Osteocyte (in vitro differentiated cells): ENCODE data around the gene BSPRY. TPM values are rescaled to one million over a fixed set of nuclear protein-coding genes. Genes with fewer than 3 reads are reported as not detected.

Source experiments
- DNase-seq: peaks from one replicate; pipeline ENCODE4 v3.0.0; 2021; ENCODE audit warnings: mixed read lengths; ENCODE audit not compliant: unreplicated experiment; ENCODE audit errors: extremely low spot score
- H3K27ac Mint-ChIP-seq: one replicate; pipeline ENCODE4 v1.8.0; 2021; ENCODE audit warnings: mild to moderate bottlenecking, mixed read lengths; ENCODE audit not compliant: unreplicated experiment
- H3K27me3 Mint-ChIP-seq: one replicate; pipeline ENCODE4 v1.8.0; 2021; ENCODE audit warnings: mixed read lengths; ENCODE audit not compliant: unreplicated experiment
- H3K36me3 Mint-ChIP-seq: one replicate; pipeline ENCODE4 v1.8.0; 2021; ENCODE audit warnings: mixed read lengths; ENCODE audit not compliant: unreplicated experiment
- H3K4me1 Mint-ChIP-seq: one replicate; pipeline ENCODE4 v1.8.0; 2021; ENCODE audit warnings: mixed read lengths; ENCODE audit not compliant: unreplicated experiment
- H3K4me3 Mint-ChIP-seq: one replicate; pipeline ENCODE4 v1.8.0; 2021; ENCODE audit warnings: mild to moderate bottlenecking, moderate library complexity, mixed read lengths; ENCODE audit not compliant: unreplicated experiment
- H3K9me3 Mint-ChIP-seq: one replicate; pipeline ENCODE4 v1.8.0; 2021; ENCODE audit warnings: mixed read lengths; ENCODE audit not compliant: unreplicated experiment
- total RNA-seq: library from RNA; stranded (reverse); gene quantifications from 2 replicates; pipeline ENCODE4 v1.2.1, GENCODE V29; 2021
- TF ChIP-seq, protein P1 (sequence below): fragments of 200-600 bp; sonication (generic); IDR thresholded peaks from 2 replicates; pipeline ENCODE4 v1.5.0; 2021; ENCODE audit warnings: antibody characterized with exemption, mild to moderate bottlenecking, moderate library complexity

Gene BSPRY
- total RNA-seq, 1 donor from 2014 or later, result not detected

DNA sequence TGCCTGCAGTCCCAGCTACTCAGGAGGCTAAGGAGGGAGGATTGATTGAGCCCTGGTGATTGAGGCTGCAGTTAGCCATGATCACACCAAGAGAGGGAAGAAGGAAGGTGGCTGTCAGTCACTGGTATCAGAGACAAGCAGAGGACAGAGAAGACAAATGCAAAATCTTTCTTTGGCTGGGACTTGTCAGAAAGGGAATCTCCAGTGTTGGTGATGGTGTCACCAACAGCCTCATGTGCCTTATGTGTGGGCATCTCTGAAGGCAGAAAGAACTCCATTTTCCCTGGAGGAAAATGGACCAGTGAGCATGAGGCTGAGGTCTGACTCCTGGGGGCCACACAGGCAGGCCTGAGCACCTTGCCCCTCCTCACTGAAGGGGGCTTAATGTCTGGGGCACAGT is 34.1 kb upstream of the BSPRY start:
- TF ChIP-seq, protein P1, sequence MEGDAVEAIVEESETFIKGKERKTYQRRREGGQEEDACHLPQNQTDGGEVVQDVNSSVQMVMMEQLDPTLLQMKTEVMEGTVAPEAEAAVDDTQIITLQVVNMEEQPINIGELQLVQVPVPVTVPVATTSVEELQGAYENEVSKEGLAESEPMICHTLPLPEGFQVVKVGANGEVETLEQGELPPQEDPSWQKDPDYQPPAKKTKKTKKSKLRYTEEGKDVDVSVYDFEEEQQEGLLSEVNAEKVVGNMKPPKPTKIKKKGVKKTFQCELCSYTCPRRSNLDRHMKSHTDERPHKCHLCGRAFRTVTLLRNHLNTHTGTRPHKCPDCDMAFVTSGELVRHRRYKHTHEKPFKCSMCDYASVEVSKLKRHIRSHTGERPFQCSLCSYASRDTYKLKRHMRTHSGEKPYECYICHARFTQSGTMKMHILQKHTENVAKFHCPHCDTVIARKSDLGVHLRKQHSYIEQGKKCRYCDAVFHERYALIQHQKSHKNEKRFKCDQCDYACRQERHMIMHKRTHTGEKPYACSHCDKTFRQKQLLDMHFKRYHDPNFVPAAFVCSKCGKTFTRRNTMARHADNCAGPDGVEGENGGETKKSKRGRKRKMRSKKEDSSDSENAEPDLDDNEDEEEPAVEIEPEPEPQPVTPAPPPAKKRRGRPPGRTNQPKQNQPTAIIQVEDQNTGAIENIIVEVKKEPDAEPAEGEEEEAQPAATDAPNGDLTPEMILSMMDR, result no peak
- Mint-ChIP-seq H3K27me3 (peaks cover 12% of the 10 kb centered on the region), H3K36me3 (peaks cover 8% of the 10 kb centered on the region), H3K9me3 (no peaks in the 10 kb centered on the region), H3K27ac (no peak overlapping the region), H3K4me3 (no peak overlapping the region), H3K4me1 (no peaks in the 10 kb centered on the region)
- no peak for DNase-seq

DNA sequence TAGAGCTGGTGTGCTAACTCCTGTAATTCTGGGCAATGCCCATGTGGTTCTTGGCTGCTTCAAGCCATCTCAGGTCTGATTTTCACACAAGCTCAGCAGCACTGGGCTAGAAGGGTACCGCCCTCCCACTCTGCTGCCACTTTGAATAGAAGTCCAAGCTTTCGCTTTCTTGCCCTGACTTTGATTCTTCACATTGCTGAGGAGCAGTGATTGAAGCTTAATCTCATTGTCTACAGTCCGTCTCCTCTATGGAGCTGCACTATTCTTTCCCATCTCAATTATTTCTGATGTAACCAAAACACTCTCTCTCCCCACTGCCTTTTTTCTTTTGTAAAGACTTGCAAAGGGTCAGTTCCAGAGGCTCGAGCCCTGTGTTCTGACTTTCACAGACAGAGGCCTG is 33.3 kb upstream of the BSPRY start:
- peaks cover 8% of the 10 kb centered on the region for H3K36me3 Mint-ChIP-seq
- H3K4me3 Mint-ChIP-seq, result no peak overlapping the region
- H3K9me3 Mint-ChIP-seq, result no peaks in the 10 kb centered on the region
- peaks cover 12% of the 10 kb centered on the region for H3K27me3 Mint-ChIP-seq
- TF ChIP-seq, protein P1, result no peak
- no peak for DNase-seq
- no peak overlapping the region for H3K27ac Mint-ChIP-seq
- H3K4me1 Mint-ChIP-seq, result no peaks in the 10 kb centered on the region

- H3K27ac Mint-ChIP-seq, result no peak overlapping the region
- H3K4me1 Mint-ChIP-seq, result no peaks in the 10 kb centered on the region
- DNase-seq, result no peak
- TF ChIP-seq, protein P1, result peak; percentile 25
- H3K9me3 Mint-ChIP-seq, result no peaks in the 10 kb centered on the region
- H3K4me3 Mint-ChIP-seq, result no peak overlapping the region
- H3K36me3 Mint-ChIP-seq, result peaks cover 8% of the 10 kb centered on the region
- peaks cover 23% of the 10 kb centered on the region for H3K27me3 Mint-ChIP-seq
Observed at GRCh38 chr9:113317777-113318176, 31.6 kb upstream of the BSPRY start.

DNA sequence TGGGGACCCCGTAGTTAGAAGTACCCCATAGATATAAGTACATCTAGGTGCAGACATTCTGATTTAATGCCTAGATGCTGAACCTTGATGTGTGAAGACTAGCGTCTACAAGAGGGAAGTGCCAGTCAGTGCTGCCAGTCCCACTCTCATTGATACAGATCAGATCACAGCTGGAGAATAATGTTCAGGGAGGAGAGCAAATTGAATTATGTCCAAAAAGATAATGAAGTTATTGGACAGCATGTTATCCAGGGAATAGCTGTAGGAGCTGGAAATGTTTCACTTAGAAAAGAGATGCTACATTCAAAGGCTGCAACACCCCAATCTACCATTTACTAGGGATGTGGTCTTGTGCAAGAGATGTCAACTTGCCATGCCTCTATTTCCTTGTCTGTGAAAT is 30.3 kb upstream of the BSPRY start:
- Mint-ChIP-seq H3K27me3 (peaks cover 22% of the 10 kb centered on the region), H3K9me3 (no peaks in the 10 kb centered on the region), H3K36me3 (peaks cover 8% of the 10 kb centered on the region), H3K4me1 (no peaks in the 10 kb centered on the region), H3K27ac (no peak overlapping the region), H3K4me3 (no peak overlapping the region)
- no peak for DNase-seq
- TF ChIP-seq, protein P1, result no peak

GRCh38 chr9:113320051-113320450 is 29.3 kb upstream of the BSPRY start:
- Mint-ChIP-seq H3K4me1 (no peaks in the 10 kb centered on the region), H3K36me3 (peaks cover 8% of the 10 kb centered on the region), H3K27ac (no peak overlapping the region), H3K9me3 (no peaks in the 10 kb centered on the region), H3K27me3 (peaks cover 23% of the 10 kb centered on the region), H3K4me3 (no peak overlapping the region)
- DNase-seq, result no peak
- TF ChIP-seq, protein P1, result no peak
